D721Med (cell line): Measurements from ENCODE around the gene CDH24.
"Not testable (repeated sequence)": the region's sequence is repeated elsewhere in the genome, so short reads cannot be mapped to it uniquely, and the experiment has no call there.

Experiments
- DNase-seq: peaks from one replicate; pipeline ENCODE4 v3.0.0; 2011; ENCODE audit warnings: low spot score; ENCODE audit not compliant: insufficient read length
- FAIRE-seq: peaks from 2 replicates; lab custom pipeline; 2011; peaks lifted over from hg19 to GRCh38; lab: Jason Lieb, UNC
- TF ChIP-seq, protein P1 (sequence below): IDR thresholded peaks from 2 replicates; pipeline ENCODE4 v1.5.1; 2012; ENCODE audit warnings: mild to moderate bottlenecking, control low read depth; ENCODE audit not compliant: insufficient read depth; ENCODE audit errors: missing control alignments

Gene CDH24

DNA sequence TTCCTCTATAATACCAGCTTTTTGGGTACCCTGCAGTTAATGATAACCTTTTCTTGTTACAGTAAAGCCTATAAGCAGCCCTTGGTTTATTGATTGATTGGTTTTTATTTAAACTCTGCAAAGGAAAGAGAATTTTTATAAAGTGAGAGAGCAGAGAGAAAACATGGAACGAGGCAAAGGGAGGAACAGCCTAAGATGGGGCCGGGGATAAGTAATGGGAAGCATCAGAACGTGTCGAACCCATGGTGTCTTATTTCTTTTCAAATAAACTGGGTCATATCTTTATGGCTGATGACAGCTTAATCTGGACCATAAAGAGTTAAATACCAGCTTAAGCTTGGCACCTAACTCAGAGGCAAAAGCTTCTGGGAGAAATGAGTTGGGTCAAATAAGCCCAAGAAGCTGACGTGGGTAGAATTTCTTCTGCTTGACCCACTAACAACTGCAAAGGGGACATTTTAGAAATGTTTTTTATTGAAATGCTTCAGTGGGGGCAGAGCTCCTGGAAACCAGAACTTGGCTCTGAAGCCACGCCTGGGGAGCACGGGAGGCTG lies 35.4 kb downstream of the CDH24 start:
- TF ChIP-seq, protein P1, sequence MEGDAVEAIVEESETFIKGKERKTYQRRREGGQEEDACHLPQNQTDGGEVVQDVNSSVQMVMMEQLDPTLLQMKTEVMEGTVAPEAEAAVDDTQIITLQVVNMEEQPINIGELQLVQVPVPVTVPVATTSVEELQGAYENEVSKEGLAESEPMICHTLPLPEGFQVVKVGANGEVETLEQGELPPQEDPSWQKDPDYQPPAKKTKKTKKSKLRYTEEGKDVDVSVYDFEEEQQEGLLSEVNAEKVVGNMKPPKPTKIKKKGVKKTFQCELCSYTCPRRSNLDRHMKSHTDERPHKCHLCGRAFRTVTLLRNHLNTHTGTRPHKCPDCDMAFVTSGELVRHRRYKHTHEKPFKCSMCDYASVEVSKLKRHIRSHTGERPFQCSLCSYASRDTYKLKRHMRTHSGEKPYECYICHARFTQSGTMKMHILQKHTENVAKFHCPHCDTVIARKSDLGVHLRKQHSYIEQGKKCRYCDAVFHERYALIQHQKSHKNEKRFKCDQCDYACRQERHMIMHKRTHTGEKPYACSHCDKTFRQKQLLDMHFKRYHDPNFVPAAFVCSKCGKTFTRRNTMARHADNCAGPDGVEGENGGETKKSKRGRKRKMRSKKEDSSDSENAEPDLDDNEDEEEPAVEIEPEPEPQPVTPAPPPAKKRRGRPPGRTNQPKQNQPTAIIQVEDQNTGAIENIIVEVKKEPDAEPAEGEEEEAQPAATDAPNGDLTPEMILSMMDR, result no peak
- FAIRE-seq (no peak), DNase-seq (no peak)

DNA sequence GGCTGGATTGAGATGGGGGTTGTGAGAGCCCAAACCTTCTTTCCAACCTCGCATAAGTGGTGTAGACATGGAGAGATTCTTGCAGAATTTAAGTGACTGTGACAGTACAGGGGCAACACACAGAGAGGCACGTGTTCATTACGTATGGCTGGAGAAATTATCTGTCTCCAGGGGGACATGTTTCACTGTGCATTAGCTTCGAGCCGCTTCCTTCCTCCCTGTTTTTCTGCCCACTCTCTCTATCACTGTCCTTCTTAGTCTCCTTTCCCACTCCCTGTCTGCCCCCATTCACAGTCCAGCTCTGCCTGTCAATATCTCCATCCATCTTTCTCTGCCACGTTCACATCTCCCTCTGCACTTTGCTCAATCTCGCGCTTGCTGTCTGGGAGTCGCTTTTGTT lies 35.9 kb downstream of the CDH24 start:
- TF ChIP-seq, protein P1, result no peak
- no peak for FAIRE-seq
- no peak for DNase-seq

DNA sequence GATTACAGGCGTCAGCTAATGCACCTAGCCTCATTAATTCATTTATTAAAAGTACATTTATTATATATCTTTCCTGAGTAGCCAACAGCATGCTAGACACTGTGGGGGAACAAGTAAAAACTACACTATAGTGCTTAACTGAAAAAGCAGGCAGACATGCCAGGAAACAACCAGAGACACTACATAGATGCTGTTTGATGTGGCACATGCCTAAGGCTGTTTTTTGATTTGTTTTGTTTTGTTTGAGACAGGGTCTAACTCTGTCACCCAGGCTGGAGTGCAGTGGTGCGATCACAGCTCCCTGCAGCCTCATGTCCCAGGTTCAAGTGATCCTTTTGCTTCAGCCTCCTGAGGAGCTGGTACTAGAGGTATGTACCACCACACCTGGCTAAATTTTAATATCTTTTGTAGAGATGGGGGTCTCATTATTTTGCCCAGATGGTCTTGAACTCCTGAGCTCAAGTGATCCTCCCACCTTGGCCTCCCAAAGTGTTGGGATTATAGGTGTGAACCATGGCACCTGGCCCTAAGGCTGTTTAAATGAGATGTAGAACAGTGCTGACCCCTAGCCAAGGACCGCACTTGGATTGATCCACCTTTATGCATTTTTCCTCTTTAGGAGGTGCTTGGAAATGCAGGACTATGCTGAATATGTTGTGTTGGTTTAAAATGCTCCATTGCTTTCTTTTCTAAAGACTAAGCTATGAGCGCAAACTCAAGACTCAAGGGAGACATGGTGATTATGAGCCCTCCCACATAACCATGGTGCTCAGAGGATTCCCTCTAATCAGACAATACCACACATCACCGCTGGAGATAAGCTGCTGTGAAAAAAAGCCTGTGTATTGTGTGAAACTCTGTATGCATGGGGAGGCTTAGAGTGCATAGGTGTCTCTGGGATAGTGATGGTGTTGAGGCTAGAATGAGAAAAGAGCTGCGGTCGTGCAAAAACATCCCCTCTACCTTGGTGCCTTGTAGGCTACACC lies 36.9 kb downstream of the CDH24 start:
- TF ChIP-seq, protein P1, result no peak
- no peak for DNase-seq
- no peak for FAIRE-seq

- FAIRE-seq (no peak), DNase-seq (no peak)
- TF ChIP-seq, protein P1, result no peak
Measured at GRCh38 chr14:23018107-23018506, 39.2 kb downstream of the CDH24 start.

DNA sequence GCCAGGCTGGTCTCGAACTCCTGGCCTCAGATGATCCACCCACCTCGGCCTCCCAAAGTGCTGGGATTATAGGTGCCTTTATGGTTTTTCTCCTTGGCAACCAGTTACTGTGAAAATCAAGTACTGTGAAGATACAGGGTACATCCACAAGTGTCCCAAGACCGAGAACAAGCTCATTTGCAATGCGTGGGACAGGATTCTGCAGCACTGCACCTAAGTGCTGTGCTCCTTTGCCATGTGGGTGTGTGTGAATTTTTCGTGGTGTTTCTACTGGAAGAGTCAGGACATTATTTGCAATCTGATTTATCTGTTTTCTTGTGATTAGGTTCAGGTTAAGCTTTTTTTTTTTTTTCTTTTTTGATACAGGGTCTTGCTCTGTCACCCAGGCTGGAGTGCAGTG lies 40.2 kb downstream of the CDH24 start:
- TF ChIP-seq, protein P1, result no peak
- no peak for FAIRE-seq
- no peak for DNase-seq

- TF ChIP-seq, protein P1, result no peak
- FAIRE-seq (no peak), DNase-seq (no peak)
Measured at GRCh38 chr14:23015618-23016017, 41.7 kb downstream of the CDH24 start.

DNA sequence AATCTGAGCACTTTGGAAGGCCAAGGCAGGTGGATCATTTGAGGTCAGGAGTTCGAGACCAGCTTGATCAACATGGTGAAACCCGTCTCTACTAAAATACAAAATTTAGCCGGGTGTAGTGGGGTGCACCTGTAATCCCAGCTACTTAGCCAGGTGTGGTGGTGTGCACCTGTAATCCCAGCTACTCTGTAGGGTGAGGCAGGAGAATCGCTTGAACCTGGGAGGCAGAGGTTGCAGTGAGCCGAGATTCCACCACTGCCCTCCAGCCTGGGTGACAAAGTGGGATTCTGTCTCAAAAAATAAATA lies 43.6 kb downstream of the CDH24 start:
- FAIRE-seq, DNase-seq: not testable (repeated sequence)
